ENCODE data around the gene PIK3AP1.
"Not testable (repeated sequence)": the region's sequence is repeated elsewhere in the genome, so short reads cannot be mapped to it uniquely, and the experiment has no call there.

The PIK3AP1 gene

DNA sequence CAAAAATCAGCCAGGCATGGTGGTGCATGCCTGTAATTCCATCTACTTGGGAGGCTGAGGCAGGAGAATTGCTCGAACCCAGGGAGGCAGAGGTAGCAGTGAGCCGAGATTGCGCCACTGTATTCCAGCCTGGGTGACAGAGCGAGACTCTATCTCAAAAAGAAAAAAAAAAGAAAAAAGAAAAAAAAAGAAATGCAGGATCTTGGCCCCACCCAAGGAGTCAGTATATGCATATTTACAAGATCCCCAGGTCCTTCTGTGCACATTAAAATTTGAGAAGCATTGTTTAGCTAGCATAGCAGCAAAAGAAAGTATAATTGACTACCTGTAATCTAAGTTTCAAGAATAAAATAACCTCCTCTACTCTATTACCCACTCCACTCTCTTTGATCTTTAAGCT, 15.8 kb downstream of the PIK3AP1 start:
- no peak for DNase-seq
- in situ Hi-C loops (cut with HindIII; ENCODE audit: low pct_ligation_motif_present, low pct_unique_long_range_greater_than_20kb, low sequenced_read_pairs) = no loop called here

DNA sequence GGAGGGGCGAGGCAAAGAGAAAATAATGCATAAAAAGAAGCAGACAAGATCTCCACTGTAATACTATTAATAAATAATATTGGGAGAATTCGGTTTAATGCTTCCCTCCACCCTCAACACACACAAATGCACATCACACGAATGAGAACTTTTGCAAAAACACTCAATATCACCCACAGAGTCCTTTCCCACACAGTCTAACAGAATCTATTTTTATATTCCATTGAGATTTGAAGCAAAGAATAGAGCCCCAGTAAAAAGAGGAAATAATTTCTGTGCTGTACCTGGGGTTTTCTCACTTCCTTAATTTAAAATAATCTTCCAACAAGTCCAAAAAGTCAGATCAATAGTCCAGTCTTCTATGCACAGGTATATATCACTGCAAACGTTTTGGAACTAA, 17.0 kb downstream of the PIK3AP1 start:
- in situ Hi-C loops (cut with HindIII; ENCODE audit: low pct_ligation_motif_present, low pct_unique_long_range_greater_than_20kb, low sequenced_read_pairs) = no loop called here
- DNase-seq = no peak

DNA sequence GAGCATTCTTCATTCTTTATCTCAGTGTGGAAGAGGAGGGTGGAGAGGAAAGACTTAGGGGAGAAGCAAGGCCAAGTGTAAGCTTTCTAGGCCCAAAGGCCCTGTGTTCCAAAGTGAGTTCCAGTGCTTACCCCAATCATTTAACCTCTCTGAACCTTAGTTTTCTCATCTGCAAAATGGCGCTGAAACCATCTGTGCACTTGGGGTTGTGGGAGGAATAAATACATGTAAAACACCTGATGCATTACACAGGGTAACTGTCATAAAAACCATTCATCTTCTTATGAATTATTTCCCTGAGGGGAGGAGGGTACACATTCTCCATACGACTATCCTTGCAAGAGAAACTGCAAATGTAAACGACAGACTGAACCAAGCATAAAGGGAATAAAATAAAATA, 19.0 kb downstream of the PIK3AP1 start:
- DNase-seq = no peak
- in situ Hi-C loops (cut with HindIII; ENCODE audit: low pct_ligation_motif_present, low pct_unique_long_range_greater_than_20kb, low sequenced_read_pairs) = no loop called here

DNA sequence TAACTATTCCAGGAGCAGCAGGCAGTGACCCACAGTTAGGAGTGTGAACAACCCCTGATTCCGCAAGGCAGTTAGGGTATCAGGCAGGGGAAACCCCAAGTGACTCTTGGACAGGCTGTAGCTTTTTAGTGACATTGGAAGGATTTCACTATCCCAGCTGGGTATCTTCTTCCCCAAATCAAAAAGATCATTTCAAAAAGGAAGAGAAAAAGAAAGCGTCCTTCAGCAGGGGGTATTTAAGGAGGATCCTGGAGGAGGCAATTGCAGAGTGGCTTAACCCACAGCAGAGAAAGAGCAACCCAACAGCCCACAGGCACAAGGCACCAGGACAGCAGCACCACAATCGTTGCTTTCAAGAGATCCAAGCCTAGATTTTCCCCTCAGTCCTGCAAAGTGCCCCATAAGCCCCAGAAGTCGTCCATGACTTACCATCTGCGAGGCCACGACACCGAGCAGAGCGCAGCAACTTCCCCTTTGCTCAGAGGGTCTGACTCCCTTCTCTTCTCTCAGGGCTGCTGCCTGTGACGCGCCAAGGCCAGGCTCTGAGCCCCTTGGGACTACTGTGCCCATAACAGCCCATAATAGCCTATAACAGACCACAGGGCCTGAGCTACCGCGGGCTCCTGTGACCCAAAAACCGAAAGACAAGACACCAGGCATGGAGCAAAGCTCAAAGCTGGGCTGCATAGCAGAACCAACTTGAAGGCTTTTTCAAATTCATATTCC, 19.8 kb downstream of the PIK3AP1 start:
- in situ Hi-C loops (cut with HindIII; ENCODE audit: low pct_ligation_motif_present, low pct_unique_long_range_greater_than_20kb, low sequenced_read_pairs) = no loop called here
- DNase-seq = no peak

DNA sequence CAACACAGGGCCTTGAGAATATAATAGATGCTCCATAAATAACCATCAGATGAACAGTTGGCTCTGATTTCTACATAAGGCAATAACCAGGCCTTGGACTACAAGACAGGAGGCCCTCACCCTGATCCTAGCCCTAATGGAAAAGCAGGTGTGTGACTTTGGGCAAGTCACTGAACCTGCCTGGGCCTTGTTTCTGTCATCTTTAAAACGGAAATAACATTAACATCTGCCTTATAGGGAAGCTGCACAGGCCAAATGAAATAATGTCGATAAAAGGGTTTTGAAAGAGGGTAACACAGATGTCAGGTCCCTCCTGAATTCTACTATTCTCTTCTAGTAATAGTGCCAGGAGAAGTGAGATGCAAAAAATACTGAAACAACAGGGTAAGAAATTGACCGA, 20.7 kb downstream of the PIK3AP1 start:
- in situ Hi-C loops (cut with HindIII; ENCODE audit: low pct_ligation_motif_present, low pct_unique_long_range_greater_than_20kb, low sequenced_read_pairs) = no loop called here
- no peak for DNase-seq

DNA sequence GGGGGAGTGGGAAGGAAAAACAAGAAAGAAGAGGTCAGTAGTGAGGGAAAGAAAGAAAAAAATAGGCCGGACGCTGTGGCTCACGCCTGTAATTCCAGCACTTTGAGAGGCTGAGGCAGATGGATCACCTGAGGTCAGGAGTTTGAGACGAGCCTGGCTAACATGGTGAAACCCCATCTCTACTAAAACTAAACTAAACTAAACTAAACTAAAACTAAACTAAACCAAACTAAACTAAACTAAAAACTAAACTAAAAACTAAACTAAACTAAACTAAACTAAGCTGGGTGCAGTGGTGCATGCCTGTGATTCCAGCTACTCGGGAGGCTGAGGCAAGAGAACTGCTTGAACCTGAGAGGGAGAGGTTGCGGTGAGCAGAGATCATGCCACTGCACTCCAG, 22.0 kb downstream of the PIK3AP1 start:
- DNase-seq; in situ Hi-C loops (cut with HindIII; ENCODE audit: low pct_ligation_motif_present, low pct_unique_long_range_greater_than_20kb, low sequenced_read_pairs): not testable (repeated sequence)

DNA sequence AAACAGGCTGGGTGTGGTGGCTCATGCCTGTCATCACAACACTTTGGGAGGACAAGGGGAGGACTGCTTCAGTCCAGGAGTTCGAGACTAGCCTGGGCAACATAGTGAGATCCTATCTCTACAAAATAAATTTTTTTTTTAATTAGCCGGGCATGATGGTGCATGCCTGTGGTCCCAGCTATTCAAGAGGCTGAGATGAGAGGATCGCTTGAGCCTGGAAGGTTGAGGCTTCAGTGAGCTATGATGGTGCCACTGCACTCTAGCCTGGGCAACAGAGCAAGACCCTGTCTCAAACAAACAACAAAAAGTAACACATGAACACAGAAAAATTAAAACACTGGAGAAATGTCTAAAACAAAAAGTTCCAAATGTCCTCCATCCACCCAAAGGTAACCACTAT, 22.9 kb downstream of the PIK3AP1 start:
- in situ Hi-C loops (cut with HindIII; ENCODE audit: low pct_ligation_motif_present, low pct_unique_long_range_greater_than_20kb, low sequenced_read_pairs) = no loop called here
- DNase-seq = no peak

DNA sequence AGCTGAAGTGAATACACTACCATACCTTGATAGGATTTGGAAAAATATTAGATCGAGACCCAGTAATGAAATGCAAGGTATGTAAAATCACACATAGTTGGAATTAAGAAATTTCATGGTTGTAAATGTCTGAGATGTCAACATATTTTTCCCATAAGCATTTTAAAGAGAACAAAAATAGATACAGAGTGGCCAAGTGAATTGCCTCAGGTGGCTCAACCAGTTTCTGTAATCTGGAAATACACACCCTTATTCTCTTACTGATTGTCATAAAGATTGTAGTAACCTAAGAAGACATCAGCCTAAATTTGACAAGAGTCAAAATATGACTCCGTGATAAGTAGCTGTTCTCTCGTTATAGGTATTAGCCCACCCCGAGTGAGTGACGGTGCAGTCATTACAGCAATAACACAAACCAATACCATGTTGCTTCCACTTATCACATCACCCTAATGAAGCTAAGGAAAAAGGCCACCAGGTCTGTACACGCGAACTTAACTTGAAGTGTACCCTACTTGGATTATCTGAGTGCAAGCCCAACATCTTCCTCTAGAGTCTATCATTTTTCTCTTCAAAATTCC, 23.4 kb downstream of the PIK3AP1 start:
- DNase-seq = no peak
- in situ Hi-C loops (cut with HindIII; ENCODE audit: low pct_ligation_motif_present, low pct_unique_long_range_greater_than_20kb, low sequenced_read_pairs) = no loop called here

DNA sequence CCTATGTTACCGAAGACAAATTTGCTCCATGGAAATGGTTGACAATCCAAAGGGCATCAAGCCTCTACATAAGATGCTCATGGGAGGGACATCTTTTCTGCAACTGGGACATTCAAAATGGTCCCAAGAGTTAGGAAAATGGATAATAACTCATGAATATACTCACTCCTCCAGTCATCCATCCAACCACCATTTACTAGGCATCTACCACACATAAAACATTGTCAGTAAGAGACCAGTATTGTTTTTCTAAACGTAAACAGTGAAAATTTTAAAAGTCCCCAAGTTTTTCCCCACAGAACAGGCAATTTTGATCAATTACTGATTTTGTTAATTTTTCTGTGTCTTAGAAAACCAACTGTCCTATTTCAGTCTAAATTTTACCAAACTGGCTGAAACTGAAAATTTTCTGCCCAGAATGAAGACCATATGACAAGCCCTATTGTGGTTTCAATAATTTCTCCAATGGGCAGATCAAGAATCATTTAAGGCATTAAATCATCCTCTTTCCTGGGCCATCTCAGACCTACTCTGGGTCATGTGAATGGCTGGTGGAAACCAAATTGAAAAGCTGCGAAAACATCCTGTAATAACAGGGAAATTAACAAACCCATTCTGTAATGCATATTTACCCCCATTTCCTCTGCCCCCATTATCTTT, 24.2 kb downstream of the PIK3AP1 start:
- in situ Hi-C loops (cut with HindIII; ENCODE audit: low pct_ligation_motif_present, low pct_unique_long_range_greater_than_20kb, low sequenced_read_pairs) = no loop called here
- DNase-seq = no peak

DNA sequence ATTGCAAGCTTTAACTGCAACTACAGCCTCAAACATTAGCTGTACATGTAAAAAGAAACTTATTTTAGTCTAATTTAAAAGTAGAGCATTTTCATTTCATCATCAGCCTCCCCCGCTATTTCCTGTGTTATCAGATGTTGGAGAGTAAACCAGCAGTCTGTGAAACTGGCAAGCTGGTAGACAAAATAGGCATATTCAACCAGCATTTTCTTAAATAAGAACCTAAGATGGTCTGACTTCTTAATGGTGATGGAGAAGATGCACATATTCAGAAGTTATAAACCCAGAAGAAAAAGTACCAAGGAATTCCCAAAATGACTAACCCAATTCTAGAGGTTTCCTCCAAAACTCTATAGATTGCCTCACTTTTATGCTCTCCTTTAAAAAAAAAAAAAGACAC, 24.9 kb downstream of the PIK3AP1 start:
- in situ Hi-C loops (cut with HindIII; ENCODE audit: low pct_ligation_motif_present, low pct_unique_long_range_greater_than_20kb, low sequenced_read_pairs) = no loop called here
- DNase-seq = no peak

DNA sequence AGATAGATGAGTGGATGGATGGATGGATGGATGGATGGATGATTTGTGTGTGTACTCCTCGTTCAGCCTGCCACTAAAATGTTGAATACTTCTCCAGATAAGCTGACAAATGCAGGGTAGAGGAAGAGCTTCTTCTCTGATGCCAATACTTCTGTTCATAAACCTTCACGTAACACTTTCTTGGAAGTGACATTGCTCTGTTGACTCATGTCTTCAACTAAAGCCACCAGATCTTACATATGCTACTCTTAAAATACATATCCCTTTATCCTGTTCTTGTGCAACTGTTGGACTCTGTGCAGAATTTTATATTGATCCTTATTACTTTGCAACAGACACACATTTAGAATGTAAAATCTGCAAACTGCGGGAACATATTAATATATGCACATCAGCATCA, 26.9 kb downstream of the PIK3AP1 start:
- in situ Hi-C loops (cut with HindIII; ENCODE audit: low pct_ligation_motif_present, low pct_unique_long_range_greater_than_20kb, low sequenced_read_pairs) = no loop called here

DNA sequence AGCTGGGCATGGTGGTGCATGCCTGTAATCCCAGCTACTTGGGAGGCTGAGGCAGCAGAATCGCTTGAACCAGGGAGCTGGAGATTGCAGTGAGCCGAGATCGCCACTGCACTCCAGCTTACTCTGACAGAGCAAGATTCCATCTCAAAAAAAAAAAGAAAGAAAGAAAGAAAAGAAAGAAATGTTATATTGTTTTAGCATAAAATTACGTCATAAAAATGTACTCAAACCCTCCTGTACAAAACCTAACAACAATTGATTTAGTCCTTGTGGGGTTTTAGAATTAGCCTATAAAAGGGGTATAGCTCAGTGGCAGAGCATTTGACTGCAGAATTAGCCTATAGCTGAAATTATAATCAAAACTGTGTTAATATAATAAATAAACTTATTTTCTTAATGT, 27.9 kb downstream of the PIK3AP1 start:
- in situ Hi-C loops (cut with HindIII; ENCODE audit: low pct_ligation_motif_present, low pct_unique_long_range_greater_than_20kb, low sequenced_read_pairs) = no loop called here

More for the DNA sequence above, 26.9 kb downstream of the PIK3AP1 start:
- no peak for DNase-seq

DNA sequence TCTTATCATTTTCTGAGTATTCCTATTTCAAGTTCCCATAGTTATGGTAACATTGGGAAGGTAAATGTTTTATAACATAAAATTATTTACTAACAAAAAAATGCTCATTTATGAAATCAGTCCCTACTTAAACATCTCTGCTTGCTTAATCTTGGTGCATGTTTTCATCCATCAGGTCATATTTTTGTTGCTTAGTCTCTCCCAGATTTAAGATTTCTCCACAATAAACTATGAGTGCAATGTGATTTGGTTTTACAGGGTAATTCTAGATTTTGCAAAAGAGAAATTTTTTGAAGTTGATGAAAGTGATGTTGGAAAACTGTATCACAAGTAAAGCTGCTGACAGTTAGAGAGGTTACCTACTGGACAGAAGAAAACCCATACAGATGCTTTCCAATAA, 28.6 kb downstream of the PIK3AP1 start:
- no peak for DNase-seq
- in situ Hi-C loops (cut with HindIII; ENCODE audit: low pct_ligation_motif_present, low pct_unique_long_range_greater_than_20kb, low sequenced_read_pairs) = no loop called here

More for the DNA sequence above, 27.9 kb downstream of the PIK3AP1 start:
- DNase-seq = no peak

DNA sequence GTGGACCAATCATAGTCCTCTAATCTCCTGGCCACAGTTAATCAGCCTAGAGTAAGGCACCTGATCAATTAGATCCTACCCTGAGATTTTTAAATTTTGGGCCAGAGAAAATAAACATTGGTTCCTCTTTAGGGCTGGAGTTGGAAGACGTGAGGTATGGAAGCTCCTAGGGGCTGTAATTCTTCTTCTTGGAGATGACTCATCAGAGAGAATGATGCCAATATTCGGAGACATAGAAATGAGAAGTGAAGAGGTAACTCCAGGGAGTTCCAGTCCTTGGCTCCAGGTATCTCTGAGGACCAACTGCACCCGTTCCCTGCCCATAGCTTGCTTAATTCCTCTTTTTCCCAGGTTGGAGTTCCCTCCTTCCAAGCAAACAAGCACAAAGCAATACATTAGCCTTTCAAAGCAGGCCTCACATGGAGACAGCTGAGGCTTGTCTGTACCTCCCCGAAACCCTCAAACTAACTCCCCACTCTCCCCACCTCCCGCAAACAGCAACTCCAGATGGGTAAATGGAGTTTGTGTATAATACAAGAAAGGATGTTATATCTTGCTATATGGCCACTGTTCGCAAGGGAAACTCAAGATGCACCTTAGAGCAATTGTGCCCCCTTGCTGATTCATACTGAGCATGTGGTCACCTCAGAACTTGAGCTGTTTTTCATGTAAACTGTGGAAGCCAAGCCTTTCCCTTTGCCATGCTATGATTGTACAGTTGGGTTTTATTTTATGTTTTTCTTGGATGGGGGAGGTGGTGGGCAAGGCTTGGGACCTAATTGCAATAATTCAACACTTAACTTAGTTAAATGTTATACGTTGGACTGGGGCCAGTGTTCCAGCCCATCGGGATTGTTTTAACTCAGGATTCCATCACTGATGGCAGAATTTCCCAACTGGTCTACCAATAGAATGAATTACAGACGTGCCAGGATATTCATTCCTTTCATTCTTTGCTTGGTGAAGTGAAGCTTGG, 29.3 kb downstream of the PIK3AP1 start:
- in situ Hi-C loops (cut with HindIII; ENCODE audit: low pct_ligation_motif_present, low pct_unique_long_range_greater_than_20kb, low sequenced_read_pairs) = no loop called here
- DNase-seq = peak; percentile 41

DNA sequence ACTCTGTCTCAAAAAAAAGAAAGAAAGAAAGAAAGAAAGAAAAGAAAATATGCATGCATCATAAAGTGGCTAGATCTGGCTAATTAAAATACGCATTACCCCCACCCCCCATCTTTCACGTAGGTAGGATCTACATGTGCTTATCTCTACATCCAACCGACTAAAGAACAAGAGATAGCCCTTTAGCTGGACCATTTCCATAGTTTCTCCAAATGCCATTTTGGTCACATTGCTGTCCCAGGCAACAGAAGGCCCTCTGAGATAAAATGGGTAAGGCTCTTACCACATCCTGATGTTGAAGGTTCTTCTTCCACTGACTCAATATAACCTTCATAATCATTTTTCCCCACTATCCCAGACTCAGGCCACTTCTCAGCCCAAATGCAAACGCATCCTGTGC, 31.5 kb downstream of the PIK3AP1 start:
- in situ Hi-C loops (cut with HindIII; ENCODE audit: low pct_ligation_motif_present, low pct_unique_long_range_greater_than_20kb, low sequenced_read_pairs) = no loop called here
- DNase-seq = no peak

DNA sequence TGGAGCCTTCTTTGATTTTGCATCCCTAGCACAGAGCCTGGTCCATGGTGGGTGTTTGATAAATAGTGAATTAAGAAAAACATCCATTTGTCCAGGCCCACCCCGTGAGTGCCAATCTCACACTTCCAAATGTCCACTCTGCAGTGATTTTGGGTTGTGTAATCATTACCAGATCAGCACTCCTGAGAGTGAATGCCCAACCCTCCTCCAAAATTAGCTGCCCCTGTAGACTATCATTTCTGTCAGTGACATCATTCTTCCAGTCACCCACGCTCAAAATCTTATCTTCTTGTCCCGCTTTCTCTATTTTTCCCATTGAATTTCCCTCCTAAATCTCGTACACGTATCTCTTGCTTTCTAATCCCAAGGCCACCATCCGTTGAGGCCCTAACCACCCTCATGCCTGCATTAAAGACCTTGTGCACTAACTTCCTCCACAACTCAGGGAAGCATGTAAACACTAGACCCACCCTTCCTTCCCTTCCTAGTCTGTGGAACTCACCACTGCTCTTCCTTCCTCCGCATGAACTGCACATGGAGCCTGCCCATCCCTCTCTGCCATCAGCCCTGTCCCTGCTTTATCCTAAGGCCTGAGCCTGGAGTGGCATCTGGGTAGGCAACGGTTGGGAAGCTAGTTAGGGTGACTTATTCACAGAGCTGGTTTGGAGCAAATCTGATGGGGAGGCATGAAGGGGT, 32.8 kb downstream of the PIK3AP1 start:
- in situ Hi-C loops (cut with HindIII; ENCODE audit: low pct_ligation_motif_present, low pct_unique_long_range_greater_than_20kb, low sequenced_read_pairs) = no loop called here

DNA sequence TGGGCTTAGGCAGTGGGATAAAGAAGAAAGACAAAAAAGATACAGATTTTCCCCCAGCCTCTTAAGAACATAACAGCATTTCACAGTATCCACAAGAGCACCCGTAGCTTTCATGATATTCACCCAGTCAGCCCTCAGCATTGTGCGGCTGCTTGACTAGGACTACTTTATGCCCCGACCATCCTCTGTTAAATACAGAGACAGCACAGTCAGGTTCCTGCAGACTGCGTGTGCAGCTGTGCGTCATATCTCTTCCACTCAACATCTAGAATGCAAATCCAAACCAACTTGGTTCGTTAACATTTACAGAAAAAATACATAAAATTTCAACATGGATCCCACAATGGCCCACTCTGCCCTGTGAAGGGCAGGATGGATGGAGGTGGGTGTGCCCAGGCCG, 33.8 kb downstream of the PIK3AP1 start:
- in situ Hi-C loops (cut with HindIII; ENCODE audit: low pct_ligation_motif_present, low pct_unique_long_range_greater_than_20kb, low sequenced_read_pairs) = no loop called here

More for the DNA sequence above, 32.8 kb downstream of the PIK3AP1 start:
- DNase-seq = no peak

DNA sequence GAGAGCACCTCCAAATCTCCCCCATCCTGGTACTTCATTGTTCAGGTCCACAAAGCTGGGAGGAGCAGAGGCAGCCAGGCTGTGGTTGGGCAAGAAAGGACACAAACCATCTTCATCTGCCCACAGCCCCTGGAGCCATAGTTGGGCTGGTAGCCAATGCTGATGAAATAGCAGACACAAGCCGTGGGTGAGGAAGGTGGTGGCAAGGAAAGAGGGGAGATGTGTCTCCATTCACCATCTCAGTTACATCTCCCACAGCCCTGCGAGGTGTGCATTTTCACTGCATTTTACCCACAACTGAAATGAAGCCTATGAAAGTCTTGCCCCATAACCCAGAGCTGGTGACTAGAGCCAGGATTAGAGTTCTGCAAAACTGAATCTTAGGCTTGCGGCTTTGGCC, 35.0 kb downstream of the PIK3AP1 start:
- in situ Hi-C loops (cut with HindIII; ENCODE audit: low pct_ligation_motif_present, low pct_unique_long_range_greater_than_20kb, low sequenced_read_pairs) = no loop called here
- DNase-seq = no peak

More for the DNA sequence above, 33.8 kb downstream of the PIK3AP1 start:
- no peak for DNase-seq

Data from ACHN (cell line).